HEK293T (cell line): ENCODE data around the gene ANKRD52.

Source experiments
- ARNT ChIP-seq: fragments of 450-650 bp; IDR thresholded peaks from 2 replicates; pipeline ENCODE4 v1.6.1; 2017; ENCODE audit warnings: mild to moderate bottlenecking
- BHLHE40 ChIP-seq: fragments of 450-650 bp; IDR thresholded peaks from 2 replicates; pipeline ENCODE4 v1.6.1; 2016; ENCODE audit warnings: mild to moderate bottlenecking, moderate library complexity, borderline replicate concordance
- CTBP1 ChIP-seq: fragments of 450-650 bp; IDR thresholded peaks from 2 replicates; pipeline ENCODE4 v1.6.1; 2016; ENCODE audit warnings: borderline replicate concordance
- ELF4 ChIP-seq: fragments of 450-650 bp; IDR thresholded peaks from 2 replicates; pipeline ENCODE4 v1.6.1; 2017; ENCODE audit warnings: antibody characterized with exemption
- FOXA1 ChIP-seq: fragments of 450-650 bp; IDR thresholded peaks from 2 replicates; pipeline ENCODE4 v1.6.1; 2016; ENCODE audit warnings: mild to moderate bottlenecking
- FOXK2 ChIP-seq: fragments of 450-650 bp; IDR thresholded peaks from 2 replicates; pipeline ENCODE4 v1.6.1; 2016; ENCODE audit warnings: mild to moderate bottlenecking
- FOXM1 ChIP-seq: fragments of 450-650 bp; IDR thresholded peaks from 2 replicates; pipeline ENCODE4 v1.6.1; 2017; ENCODE audit warnings: mild to moderate bottlenecking, borderline replicate concordance
- HDGF ChIP-seq: fragments of 450-650 bp; IDR thresholded peaks from 2 replicates; pipeline ENCODE4 v1.6.1; 2017; ENCODE audit warnings: antibody characterized with exemption, borderline replicate concordance
- L3MBTL2 ChIP-seq: fragments of 450-650 bp; conservative IDR thresholded peaks from 2 replicates; pipeline ENCODE4 v1.6.1; 2016; ENCODE audit warnings: mild to moderate bottlenecking
- NFRKB ChIP-seq: fragments of 450-650 bp; IDR thresholded peaks from 2 replicates; pipeline ENCODE4 v1.6.1; 2016; ENCODE audit warnings: mild to moderate bottlenecking, moderate library complexity
- PKNOX1 ChIP-seq: fragments of 450-650 bp; IDR thresholded peaks from 2 replicates; pipeline ENCODE4 v1.6.1; 2016
- SP1 ChIP-seq: fragments of 450-650 bp; IDR thresholded peaks from 2 replicates; pipeline ENCODE4 v1.6.1; 2017
- TARDBP ChIP-seq: fragments of 450-650 bp; IDR thresholded peaks from 2 replicates; pipeline ENCODE4 v1.6.1; 2016
- ZNF384 ChIP-seq: fragments of 450-650 bp; IDR thresholded peaks from 2 replicates; pipeline ENCODE4 v1.6.1; 2016

DNA sequence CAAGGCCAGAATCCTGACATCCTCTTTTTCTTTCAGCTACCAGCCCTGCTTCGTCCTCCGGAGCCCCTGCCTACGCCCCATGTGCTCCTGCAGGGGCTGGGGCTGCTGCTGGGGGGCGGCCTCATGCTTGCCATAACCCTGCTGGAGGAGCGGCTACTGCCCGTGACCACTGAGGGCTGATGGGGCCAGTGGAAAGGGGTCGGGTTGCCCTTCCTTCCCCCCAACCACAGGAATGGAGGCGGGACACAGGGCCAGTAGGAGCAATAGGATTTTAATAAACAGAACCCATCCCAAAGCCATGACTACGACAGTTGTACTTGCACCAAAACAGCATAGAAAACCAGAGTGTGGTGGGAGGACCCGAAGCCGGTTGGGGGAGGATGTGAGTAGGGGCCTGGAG is 20.6 kb downstream of the ANKRD52 start:
- TF ChIP-seq L3MBTL2, result no peak
- TF ChIP-seq NFRKB, result no peak
- no peak for TF ChIP-seq FOXA1
- TF ChIP-seq SP1, result no peak
- TF ChIP-seq ELF4, result no peak
- TF ChIP-seq PKNOX1, result no peak
- no peak for TF ChIP-seq BHLHE40
- no peak for TF ChIP-seq HDGF
- no peak for TF ChIP-seq ARNT
- TF ChIP-seq FOXM1, result no peak
- TF ChIP-seq FOXK2, result no peak
- no peak for TF ChIP-seq ZNF384
- no peak for TF ChIP-seq TARDBP
- no peak for TF ChIP-seq CTBP1
